GM23248 (cell line): Measurements from ENCODE around the gene KISS1.

Experiments
- EZH2 ChIP-seq: fragments of 200-600 bp; sonication (generic); IDR thresholded peaks from 2 replicates; pipeline ENCODE4 v1.6.1; 2018; ENCODE audit warnings: antibody characterized with exemption, mild to moderate bottlenecking; ENCODE audit not compliant: insufficient read depth, poor library complexity, severe bottlenecking
- EZH2phosphoT487 ChIP-seq: fragments of 200-600 bp; sonication (generic); IDR thresholded peaks from 2 replicates; pipeline ENCODE4 v1.6.1; 2018; ENCODE audit warnings: antibody characterized with exemption, moderate library complexity, mild to moderate bottlenecking, low read depth; ENCODE audit not compliant: insufficient read depth

DNA sequence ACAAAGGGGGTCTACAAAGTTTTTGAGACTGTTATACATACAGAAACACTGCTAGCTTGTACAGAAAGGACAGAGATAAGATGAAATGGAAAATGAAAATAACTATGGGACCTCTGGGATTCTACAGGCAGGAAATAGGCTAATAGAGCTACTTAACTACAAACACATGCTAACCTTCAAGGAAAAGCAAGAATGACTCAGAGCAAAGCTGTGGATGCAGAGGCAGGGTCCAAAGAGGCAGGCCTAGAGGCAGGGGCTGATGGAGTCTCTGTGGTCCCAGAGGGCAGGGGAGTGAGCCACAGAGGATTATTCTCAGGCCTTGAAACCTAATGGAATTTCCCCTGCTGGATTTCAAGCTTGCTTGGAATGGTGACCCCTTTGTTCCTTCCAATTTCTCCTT is 36.2 kb upstream of the KISS1 start:
- no peak for TF ChIP-seq EZH2phosphoT487
- TF ChIP-seq EZH2, result no peak
